Fibroblast of pulmonary artery (primary cell): ENCODE data around the gene CYSLTR2.

ENCODE experiments used
- DNase-seq: peaks from one replicate; pipeline ENCODE4 v3.0.0-alpha.2; 2010; ENCODE audit warnings: low read depth
- H3K4me3 ChIP-seq: replicated peaks from 2 replicates; pipeline ENCODE4 v1.5.1; 2011; ENCODE audit warnings: low read depth, mild to moderate bottlenecking, control low read depth, low read length, moderate library complexity
- CTCF ChIP-seq: IDR thresholded peaks from 2 replicates; pipeline ENCODE4 v1.5.1; 2011; ENCODE audit warnings: mild to moderate bottlenecking, control low read depth, low read length, inconsistent platforms; ENCODE audit errors: missing control alignments

CYSLTR2 gene

DNA sequence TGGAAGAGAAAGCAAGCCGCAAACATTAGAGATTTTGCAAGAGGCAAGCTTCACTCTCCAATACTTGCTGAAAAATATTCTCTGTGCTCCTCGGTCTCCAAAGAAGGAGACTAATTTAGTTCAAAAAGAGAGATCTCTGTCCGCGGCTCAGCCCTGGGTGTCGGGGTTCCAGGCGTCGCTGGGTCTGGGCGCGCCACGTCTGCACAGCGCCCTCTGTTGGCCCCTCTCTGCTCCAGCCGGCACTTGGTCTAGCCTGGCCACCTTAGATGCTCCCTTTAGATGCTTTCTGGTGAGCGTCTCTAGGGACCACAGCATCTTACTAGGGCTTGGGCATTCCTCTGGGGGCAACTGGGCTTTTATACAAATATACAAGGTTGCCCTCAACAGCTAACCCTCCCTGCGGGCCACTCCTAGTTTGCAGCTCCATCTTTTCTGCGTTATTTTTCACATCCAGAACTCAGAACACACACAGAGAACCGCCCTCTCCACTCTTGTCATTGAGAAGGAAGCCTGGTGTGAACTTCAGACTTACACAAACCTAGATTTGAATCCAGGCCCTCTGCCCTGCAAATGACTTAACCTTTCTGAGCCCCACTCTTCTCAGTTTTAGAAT, 78.3 kb downstream of the CYSLTR2 start:
- peak; percentile 48 for TF ChIP-seq CTCF
- DNase-seq = peak; percentile 35
- no peak overlapping the region for H3K4me3 ChIP-seq

DNA sequence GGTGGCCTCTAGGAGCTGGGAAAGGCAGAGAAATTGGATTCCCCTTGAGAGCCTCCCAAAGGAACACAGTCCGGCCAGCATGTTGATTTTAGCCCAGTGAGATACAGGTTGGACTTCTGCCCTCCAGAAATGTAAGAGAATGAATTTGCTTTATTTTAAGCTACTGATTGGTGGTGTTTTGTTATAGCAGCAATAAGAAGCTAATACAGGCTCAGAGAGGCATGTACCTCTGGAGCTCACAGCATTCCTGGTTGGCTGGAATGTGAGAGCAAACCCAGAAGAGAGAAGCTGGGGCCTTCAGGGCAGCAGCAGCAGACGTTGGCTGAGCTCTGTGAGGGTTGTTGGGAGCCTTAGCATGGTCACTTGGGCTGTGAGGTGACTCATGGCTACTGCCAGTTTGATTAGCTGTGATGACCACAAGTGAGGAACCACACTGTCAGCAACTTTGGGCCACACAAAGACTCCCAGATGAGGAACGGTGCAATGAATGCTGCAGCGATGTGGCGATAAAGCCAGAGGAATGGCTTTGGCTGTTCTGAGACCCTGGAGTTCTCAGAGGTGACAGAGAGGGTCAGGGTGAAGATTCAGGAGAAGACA, 80.1 kb downstream of the CYSLTR2 start:
- no peak for TF ChIP-seq CTCF
- DNase-seq = no peak
- no peak overlapping the region for H3K4me3 ChIP-seq

DNA sequence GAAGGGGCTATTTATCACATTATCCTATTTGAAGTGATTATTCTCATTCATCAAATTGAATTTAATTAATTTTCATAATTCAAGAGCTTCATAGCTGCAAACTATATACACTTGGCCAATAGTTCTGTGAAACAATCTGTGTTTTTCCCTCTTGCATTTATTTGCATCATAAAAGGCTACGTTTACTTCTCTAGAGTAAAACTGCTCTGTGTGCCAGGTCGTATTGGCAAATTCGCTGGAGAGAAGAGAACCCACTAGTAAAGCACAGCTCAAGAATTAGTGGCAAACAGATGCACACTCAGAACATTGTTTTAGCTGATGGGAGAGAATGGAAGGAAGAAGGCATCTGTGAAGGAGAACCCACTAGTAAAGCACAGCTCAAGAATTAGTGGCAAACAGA, 81.8 kb downstream of the CYSLTR2 start:
- no peak overlapping the region for H3K4me3 ChIP-seq
- TF ChIP-seq CTCF = no peak
- DNase-seq = no peak

- H3K4me3 ChIP-seq = no peak overlapping the region
- no peak for DNase-seq
- TF ChIP-seq CTCF = no peak
Measured at GRCh38 chr13:48737689-48738088, 84.0 kb downstream of the CYSLTR2 start.

DNA sequence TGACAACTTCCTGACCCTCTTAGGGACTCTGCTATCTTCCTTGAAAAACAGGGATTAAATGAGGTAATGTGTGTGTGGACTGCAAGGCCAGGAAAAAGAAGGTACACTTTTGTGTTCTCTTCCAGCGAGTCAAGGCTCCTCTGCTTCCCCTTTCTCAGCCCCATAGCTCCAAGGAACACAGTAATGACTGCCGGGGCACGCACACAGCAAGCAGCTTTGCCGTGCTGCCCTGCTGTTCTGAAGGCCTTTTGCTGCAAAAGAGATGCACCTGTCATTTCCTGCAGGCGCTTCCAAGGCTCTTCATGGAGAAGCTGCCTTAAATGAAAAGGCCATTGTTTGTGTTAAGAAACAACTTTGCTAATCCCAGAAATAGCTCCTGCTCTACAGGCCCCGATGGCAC, 84.6 kb downstream of the CYSLTR2 start:
- DNase-seq = no peak
- H3K4me3 ChIP-seq = no peak overlapping the region
- no peak for TF ChIP-seq CTCF

DNA sequence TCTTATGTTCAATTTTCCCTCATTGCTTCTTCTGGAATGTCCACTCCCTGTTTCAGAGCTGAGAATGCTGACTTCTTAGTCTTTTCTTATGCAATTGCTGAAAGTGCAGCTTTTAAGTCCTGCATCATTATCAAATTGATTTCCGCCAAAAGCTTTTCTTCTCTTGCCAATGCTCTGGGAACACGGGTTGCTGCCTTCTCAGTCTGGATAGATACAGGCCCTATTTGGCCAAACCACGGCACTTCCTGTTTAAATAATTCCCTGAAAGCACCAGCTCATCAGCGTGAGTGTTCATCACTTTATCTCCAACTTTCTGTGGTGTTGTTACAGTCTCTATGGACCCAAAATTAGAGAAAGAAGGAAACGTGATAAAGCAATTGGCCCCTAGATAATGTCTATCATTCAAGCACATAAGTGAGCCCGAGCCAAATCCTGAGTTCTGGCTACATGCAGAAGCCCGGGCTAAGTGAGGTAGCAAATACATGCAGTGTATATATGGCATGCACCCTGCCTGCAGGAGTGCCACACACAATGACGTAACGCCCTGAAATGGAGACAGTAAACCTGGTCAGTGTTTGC, 85.7 kb downstream of the CYSLTR2 start:
- no peak for TF ChIP-seq CTCF

GRCh38 chr13:48741377-48741776, 87.6 kb downstream of the CYSLTR2 start:
- TF ChIP-seq CTCF = no peak
- no peak overlapping the region for H3K4me3 ChIP-seq
- peak; percentile 50 for DNase-seq

More for the DNA sequence above, 85.7 kb downstream of the CYSLTR2 start:
- no peak overlapping the region for H3K4me3 ChIP-seq
- DNase-seq = peak; percentile 80
